Effector CD8-positive, alpha-beta T cell (primary cell): ENCODE data around the gene PKD1.
"Not testable (repeated sequence)": the region's sequence is repeated elsewhere in the genome, so short reads cannot be mapped to it uniquely, and the experiment has no call there.

Experiments used
- DNase-seq: peaks from one replicate; lab custom pipeline; 2025; lab: John Stamatoyannopoulos, UW

Gene PKD1

DNA sequence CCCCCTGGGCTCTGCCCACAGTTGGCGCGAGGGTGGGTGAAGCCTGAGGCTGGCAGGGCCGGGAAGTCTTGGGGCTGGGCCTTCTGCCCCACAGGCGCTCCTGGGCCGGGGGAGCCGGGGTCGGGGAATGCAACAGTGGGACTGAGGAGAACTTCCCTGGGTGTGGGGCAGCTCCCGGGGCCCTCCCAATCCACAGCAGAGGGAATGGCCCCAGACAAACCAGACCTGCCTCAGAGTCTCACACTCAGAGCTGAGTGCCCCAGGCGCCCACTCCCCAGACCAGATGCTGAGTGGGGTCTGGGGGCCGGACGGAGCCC is 11.4 kb downstream of the PKD1 start:
- not testable (repeated sequence) for DNase-seq

DNA sequence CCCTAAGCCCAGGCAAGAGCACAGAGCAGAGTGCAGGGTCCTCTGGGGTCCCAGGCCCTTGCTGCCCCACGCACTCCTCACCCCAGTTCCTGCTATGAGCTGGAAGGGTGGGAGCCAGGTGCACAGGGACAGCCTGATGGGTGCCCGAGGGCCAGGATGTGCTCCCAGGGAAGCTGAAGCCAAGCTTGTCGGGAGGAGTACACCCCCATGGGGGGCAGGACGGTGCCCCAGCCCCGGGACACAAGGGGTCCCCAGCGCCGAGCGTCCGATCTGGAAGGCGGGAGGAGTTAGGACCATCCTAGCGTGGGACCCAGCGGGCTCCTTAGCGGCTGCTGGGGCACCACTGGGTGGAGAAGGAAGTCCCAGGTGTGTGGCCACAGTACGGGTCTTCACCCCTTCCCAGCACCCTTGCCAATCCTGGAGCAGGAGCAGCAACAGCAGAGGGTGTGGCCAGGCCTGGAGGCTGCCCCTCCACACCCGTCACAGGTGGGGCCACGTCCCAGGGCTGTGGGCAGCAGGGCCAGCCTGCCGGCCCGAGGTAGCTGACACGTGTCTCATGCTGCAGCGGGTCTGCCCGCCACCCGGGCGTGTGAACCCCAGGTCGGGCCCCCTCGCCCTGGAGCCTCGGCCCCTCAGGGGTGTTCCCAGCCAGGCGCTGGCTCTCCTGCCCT is 11.9 kb downstream of the PKD1 start:
- DNase-seq, result not testable (repeated sequence)

DNA sequence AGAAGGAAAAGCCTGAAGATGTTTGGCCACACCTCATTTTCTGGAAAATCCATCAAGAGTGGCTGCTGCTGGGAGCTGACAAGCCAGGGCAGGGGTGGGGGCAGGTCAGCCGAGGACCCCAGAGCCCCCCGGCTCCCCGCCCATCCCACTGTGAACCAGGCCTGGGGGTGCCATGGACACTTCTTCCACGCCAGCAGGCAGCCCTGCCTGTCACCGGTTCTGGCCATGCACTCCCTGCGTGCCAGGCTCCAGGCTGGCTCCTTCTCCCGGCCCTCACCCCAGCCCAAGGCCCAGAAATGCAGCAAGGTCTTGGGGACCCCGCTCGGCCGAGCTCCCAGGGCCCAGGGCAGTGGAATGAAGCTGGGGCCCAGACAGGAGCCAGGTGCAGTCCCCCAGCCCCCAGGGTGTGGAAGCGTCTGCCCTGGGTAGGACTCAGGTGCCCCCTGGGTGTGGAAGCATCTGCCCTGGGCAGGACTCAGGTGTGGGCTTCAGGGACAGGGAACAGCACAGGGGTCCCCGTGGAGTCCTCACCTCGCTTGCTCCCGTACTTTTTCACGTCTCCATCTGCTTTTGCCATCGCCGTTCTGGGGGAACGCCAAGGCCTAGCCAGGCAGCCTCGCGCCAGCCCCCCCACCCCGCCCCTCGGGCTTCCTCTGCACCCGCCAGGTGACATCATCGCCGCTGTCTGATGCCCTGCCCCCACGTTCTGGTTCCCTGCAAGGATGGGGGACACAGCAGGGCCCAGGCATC is 12.6 kb downstream of the PKD1 start:
- not testable (repeated sequence) for DNase-seq

DNA sequence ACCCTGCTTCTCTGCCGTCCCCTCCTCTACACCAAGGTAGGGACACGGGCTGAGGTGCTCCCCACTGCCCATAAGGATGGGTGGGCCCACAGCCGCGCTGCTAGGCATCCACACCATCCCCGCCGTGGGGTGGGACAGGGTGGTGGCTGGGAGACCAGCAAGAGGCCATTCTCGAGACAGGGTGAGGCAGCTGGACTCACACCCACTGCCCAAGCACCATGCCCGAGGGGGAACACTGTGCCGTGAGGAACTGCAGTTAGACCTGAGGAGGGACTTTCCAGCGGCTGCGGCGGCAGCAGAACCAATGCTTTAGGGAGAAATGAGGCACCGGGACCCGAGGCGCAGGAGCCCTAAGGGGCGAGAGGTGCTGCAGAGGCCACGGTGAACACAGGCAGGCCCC is 13.3 kb downstream of the PKD1 start:
- DNase-seq, result no peak

DNA sequence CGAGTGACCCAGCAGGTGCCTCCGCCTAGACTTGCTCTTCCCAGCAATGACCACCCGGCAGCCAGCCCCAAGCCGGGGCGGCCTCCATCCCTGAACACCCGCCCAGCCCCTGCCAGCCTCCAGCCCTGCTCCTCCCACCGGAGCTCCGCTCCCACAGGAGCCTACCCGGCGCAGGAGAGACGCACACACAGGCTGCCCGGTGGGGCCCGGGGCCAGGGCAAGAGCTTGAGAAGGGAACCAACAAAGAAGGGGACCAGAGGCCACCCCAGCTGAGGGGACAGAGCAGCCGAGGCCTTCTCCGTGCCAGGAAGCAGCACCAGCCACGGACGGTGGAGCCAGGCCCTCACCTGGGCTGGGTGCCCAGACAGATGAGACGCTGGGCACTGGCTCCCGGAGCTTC is 13.8 kb downstream of the PKD1 start:
- no peak for DNase-seq

DNA sequence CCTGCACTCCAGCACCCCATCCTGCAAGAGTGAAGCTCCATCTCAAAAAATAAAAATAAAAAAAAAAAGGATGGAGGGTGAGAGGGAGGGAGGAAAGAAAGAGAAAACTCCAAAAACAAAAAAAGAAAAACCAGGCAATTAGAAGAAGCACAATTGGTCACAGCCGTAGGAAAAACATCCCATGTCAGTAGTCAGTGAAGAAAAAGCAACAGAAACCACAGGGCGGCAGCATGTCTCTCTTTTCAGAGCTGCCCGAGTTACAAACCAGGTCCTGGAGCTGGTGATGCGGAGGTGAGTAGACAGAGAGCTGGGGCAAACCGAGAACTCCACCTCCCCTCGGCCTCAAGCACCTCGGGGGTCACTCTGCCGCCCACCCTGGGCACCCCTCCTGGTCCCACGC is 14.4 kb downstream of the PKD1 start:
- not testable (repeated sequence) for DNase-seq

DNA sequence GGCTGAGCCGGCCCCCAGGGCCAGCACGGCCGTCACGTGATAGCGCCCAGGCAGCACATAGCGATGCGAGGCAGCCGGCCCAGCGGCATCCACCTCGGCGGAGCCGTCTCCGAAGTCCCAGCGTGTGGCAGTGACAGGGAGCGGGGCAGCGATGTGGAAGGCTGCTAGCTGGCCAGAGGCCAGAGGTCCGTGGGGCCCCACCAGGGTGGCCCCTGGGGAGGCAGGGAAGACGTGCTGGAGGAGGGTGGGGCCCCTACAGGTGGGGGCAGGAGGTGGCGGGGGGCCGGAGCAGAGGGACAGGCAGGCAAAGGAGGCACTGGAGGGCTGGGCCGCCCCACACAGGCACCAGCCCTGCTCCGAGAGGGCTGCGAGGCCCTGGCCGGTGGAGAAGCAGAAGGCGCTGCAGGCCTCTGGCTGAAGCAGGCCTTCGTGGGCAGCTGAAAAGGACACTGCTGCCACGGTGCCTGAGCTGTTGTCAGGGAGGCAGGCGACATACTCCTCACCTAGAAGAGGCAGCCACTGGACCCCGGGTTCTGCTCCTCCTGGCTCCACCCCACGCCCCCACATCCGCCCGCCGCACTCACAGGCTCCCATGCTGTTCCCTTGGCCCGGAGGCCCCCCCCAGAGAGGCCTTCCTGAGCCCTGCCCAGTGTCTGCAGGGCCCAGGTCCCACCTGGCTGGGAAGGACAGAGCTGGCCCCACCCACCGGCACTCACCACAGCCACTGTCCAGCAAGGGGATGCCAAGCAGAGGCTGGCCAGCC is 17.6 kb downstream of the PKD1 start:
- not testable (repeated sequence) for DNase-seq

DNA sequence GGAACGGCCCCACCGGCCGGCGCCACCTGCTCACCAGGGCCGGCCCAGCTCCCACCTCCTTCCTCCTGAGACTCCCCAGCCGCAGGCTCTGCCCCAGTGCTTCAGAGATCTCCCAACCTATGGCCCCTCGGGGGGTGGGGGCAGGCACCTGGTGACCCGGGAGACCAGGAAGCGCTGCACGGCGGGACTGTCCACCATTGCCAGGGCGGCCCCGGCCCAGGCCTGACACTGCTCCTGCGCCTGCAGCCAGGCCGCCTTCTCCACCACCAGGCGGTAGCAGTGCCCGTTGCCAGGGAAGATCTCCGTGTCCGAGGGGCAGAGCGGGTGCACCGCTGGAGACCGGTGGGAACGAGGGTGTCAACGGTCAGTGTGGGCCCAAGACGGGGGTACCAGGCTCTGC is 18.4 kb downstream of the PKD1 start:
- DNase-seq, result not testable (repeated sequence)

DNA sequence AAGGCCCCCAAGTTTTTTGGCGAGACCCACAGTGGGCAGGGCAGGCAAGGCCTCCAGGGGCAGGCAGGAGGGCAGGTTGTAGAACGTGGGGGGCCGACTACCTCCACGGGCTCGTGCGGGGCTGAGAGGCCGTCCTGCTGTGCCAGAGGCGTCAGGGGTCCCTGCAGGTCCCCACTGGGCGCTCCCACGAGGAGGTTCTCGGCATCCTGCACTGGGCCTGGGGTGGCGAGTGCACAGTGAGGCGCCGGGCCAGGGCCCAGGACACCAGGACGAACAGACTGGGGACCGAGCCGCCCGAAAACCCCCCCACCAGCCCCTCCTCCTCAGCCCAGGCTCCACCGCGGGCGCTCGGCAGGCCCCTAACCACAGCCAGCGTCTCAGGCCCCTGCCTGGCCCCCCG is 19.3 kb downstream of the PKD1 start:
- DNase-seq, result not testable (repeated sequence)

DNA sequence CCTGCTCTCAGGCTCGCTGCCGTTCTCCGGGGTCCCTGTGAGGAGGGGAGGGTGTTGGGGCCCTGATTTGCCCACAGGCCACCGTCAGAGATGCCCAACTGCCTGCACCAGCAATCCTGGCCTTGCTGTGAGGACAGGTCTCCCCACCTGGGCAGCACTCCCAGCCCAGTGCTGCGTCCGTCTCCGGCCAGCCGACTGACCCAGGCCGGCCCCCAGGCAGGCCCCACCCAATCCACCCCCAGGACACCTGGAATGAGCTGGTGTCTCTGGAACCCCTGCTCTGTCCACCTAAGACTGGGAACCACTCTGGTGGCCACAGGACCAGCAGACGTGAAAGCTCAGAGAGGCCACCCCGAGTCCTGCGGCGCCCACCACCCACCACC is 20.1 kb downstream of the PKD1 start:
- no peak for DNase-seq

DNA sequence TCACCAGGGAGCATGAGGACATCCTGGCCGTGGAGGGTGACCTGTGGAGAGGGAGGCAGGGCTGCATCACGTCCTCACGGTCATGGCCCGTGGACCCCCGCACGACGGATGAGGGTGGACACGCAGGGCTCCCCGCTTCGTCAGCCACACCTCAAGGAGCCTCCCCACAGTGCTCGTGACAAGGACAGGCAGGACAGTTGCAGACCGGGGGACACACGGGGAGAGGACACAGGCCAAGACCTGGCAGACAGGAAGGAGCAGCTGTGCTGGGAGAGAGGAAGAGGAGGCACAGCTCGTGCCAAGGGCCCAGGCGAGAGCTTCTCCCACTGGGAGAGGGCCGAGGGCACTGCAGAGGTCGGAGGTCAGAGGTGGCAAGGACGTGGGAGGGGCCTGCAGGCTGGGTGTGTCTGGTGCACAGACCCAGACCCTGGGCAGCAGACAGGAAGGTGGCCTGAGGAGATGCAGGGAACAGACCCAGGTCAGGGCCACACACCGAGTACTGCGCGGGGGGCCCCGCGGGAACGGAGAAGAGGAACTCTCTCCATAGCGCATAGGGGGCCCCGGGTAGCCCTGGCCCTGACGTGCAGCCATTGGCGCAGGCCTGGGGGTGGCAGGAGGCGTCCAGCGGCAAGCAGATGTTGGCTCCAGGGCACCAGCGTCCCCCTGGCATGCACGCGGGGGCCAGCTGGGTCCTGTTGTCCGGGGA is 20.7 kb downstream of the PKD1 start:
- not testable (repeated sequence) for DNase-seq

DNA sequence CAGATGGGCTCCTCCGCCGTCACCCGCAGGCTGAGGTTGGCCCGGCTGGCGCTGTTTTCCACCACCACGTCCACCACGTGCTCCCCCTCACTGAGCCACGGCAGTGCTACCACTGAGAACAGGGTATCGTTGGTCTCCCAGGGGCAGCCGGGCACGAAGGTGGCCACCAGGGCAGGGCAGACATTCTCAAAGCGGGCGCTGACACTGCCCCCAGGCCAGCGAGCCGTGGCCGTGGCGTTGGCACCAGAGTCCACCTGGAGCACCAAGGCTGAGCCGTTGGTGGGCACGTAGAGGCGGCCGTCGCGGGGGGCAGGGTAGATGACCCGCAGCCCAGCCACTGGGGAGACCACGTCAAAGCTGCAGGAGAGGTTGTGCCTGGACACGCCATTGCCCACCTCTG is 21.5 kb downstream of the PKD1 start:
- DNase-seq, result not testable (repeated sequence)

DNA sequence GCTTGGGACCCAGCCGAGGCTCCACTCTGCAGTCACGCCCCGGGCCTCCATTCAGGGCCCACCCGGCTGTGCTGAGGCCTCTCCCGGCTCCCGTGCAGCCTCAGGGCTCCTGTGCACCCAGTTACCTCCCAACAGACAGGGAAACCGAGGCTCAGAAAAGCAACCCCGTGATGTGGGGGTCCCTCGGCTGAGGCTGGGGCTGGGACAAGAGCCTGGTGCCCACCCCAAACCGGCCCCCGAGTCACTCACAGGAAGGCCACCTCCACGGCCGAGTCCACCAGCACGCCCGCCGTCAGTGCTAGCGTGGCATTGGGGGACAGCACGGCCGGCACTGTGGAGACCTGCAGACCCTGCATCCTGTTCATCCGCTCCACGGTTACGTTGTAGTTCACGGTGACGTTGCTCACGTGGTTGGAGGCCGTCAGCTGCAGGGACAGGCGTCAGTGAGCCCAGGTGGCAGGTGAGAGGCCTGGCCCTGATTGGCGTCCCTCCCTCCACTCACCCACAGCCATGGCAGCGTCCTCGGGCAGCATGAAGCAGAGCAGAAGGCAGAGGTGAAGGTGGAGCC is 23.1 kb downstream of the PKD1 start:
- not testable (repeated sequence) for DNase-seq

DNA sequence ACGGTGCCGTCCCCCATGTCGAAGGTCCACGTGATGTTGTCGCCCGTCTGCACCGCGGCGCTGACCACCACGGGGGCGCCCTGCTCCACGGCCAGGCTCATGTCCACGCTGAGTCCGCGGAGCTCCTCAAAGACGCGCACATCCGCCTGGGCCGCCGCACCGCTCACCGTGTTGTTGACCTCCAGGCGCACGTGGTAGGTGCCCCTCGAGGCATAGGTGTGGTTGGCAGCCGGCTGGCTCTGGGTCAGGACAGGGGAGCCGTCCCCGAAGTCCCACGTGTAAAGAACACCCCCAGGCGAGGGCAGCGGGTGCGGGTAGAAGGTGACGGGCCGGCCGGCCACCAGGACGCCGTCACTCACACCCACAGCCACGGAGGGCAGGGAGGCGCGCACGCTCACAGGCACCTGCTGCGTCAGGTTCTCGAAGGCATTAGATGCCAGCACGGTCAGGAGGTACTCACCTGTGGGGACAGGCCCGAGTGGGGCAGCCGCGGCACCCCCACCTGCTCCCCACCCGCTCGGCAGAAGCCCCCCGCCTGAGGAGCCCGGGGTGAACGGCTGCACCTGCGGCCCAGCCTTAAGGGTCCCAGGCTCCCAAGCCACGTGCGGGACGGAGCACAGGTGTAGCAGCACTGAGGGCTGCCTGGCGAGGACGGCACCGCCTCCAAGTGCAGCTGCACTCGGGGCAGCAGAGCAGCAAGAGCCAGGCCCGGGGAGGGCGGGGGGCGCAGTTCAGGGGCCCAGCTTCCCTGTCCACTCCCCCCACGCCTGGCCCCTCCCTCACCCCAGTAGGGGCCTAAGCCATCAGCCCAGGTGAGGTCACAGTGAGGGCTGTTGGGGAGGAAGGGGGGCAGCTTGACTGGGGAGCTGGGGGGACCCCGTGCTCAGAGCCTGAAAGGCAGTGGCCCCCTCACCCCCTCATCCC is 24.0 kb downstream of the PKD1 start:
- not testable (repeated sequence) for DNase-seq

DNA sequence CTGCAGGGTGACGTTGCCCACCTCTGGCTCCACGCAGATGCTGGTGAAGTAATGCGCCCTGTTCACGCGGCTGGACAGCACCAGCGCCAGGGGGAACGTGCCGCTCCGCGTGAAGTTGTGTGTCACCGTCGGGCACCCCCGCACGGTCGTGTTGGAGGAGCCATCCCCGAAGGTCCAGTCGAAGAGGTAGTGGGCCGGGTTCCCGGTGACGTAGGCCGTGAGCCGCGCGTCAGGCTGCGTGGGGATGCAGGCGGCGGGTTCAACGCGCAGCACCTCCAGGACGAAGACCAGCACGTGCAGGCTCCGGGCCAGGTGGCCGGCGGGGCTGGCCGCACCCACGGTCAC is 24.7 kb downstream of the PKD1 start:
- not testable (repeated sequence) for DNase-seq

DNA sequence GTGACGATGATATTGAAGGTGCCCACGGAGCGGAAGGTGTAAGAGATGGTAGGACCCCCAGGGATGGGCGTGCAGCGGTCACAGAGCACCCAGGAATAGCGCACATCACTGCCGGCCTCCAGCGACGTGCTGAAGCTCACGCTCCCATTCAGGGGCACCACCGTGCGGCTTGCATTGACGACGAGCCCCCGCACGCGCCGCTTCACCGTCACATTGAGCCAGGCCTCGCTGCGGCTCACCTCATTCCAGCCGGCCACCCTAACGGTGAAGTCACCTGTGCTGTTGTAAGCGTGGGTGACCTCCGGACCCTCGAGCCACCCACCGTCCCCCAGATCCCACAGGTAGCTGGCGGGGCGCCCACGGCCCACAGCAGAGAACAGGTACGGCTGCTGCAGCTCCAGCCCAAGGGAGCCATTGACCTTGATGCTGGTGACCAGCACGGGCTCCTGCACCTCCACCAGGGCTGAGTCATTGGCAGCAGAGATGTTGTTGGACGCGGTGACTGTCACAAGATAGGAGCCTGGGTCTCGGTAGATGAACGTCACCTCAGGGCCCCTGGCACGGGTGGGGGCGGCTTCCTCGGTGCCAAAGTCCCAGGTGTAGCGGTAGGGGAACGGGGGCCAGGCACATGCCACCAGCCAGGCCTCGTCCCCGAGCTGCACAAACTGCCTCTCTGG is 25.2 kb downstream of the PKD1 start:
- DNase-seq, result not testable (repeated sequence)

DNA sequence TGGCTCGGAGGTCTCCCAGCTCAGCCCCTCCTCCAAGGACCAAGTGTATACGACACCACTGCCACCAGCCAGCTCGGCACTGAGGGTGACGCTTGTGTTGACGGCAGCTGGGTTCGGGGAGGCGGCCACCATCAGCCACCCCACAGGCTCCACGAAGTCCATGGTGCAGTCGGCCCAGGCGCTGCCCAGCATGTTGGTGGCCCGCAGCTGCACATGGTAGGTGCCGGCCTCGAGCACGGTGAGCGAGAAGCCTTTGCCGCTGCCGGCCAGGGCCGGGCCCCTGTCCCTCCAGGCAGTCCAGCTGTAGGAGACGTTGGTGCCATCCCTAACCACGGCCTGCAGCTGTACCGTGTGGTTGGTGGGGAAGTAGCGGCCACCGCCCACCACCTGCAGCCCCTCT is 25.8 kb downstream of the PKD1 start:
- not testable (repeated sequence) for DNase-seq

DNA sequence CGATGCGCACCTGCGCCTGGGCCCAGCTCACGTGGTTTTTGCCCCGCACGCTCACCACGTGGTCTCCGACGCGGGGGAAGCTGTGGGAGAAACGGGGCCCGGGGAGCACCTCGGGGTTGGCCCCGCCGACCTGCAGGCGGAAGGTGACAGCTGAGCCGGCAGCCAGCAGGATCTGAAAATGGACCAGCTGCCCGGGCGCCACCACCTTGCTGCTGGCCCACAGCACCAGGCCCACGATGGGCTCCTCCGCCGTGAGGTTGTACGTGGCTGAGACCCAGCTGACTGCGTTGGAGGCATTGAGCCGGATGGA is 26.5 kb downstream of the PKD1 start:
- not testable (repeated sequence) for DNase-seq

DNA sequence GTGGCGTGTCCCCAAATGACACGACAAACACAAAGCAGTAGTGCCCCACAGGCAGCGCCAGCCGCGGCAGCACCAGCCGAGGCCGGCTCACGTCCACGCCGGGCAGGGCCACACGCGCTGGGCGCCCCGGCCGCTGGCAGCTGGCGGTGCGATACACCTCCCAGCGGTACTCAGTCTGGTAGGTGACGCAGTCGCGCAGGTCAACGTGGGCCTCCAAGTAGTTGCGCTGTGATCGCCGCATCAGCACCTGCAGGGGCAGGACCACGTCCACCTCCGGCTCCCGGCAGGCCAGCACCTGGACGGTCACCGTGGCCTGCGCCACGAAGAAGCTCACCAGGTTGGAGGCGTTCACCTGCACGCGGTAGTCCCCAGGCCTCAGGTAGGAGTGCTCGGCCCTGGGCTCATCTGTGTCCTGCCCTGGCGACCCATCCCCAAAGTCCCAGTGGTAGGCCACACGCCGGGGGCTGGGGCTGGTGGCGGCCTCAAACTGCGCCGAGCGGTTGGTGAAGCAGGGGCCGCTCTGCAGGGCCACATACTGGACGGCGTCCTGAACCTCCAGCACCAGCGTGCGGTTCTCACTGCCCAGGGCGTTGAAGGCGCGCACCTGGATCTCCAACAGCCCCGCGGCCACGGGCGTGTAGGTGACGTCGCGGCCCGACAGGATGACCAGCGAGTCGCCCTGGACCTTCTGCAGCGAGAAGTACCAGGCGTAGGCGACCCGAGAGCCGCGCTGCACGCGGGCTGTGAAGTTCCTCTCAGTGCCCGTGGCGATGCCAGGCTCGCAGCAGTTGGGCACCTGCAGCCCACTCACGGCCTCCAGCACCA is 27.0 kb downstream of the PKD1 start:
- not testable (repeated sequence) for DNase-seq

DNA sequence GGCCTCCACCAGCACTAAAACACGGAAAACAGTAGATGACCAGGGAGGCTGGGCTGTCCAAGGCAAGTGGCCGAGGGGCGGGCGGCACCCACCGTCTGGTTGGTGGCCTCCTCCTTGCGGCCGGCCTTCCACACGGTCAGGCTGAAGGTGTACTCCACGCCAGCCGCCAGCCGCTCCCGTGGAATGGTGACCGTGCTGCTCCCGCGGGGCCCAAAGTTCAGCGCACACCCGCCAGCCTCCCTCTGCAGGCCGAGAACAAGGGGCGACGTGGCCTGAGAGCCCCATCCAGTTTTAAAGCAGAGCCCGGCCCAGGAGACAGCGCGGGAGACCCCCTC is 27.9 kb downstream of the PKD1 start:
- not testable (repeated sequence) for DNase-seq
